SK-N-SH treated with all-trans-retinoic acid at 6 μM for 48 hours (cell line): ENCODE data around the gene DENND1A.

Source experiments
- ATAC-seq: fragments of 200-7000 bp; cut with Tn5 transposase; 3 replicates; pipeline ENCODE4 v1.9.1; 2020; ENCODE audit warnings: mild to moderate bottlenecking, moderate library complexity
- ARNTL ChIP-seq: fragments of 450-650 bp; formaldehyde crosslinking; IDR thresholded peaks from 2 replicates; pipeline ENCODE4 v1.5.0; 2020; ENCODE audit warnings: low read depth, mild to moderate bottlenecking, moderate library complexity, borderline replicate concordance
- BACH2 ChIP-seq: fragments of 250-450 bp; sonication (Bioruptor Pico); IDR thresholded peaks from 2 replicates; pipeline ENCODE4 v1.9.0; 2021; ENCODE audit warnings: mild to moderate bottlenecking, borderline replicate concordance
- CSDC2 ChIP-seq: fragments of 250-450 bp; sonication (Bioruptor Pico); IDR thresholded peaks from 2 replicates; pipeline ENCODE4 v1.5.0; 2020; ENCODE audit warnings: mild to moderate bottlenecking, moderate library complexity
- CSRNP3 ChIP-seq: fragments of 250-450 bp; sonication (Bioruptor Pico); IDR thresholded peaks from 2 replicates; pipeline ENCODE4 v1.5.1; 2021; ENCODE audit warnings: mild to moderate bottlenecking, moderate library complexity
- ESRRG ChIP-seq: fragments of 250-450 bp; sonication (Bioruptor Pico); IDR thresholded peaks from 2 replicates; pipeline ENCODE4 v1.6.1; 2021; ENCODE audit warnings: mild to moderate bottlenecking
- GLIS3 ChIP-seq: fragments of 250-450 bp; sonication (Bioruptor Pico); IDR thresholded peaks from 2 replicates; pipeline ENCODE4 v1.5.0; 2020; ENCODE audit warnings: mild to moderate bottlenecking, moderate library complexity
- ISL1 ChIP-seq: fragments of 250-450 bp; sonication (Bioruptor Pico); IDR thresholded peaks from 2 replicates; pipeline ENCODE4 v2.1.2; 2022; ENCODE audit warnings: mild to moderate bottlenecking, moderate library complexity
- PATZ1 ChIP-seq: fragments of 250-450 bp; sonication (Bioruptor Pico); IDR thresholded peaks from 2 replicates; pipeline ENCODE4 v1.8.0; 2020; ENCODE audit warnings: mild to moderate bottlenecking, moderate library complexity, borderline replicate concordance
- PPARA ChIP-seq: fragments of 250-450 bp; sonication (Bioruptor Pico); IDR thresholded peaks from 2 replicates; pipeline ENCODE4 v1.5.0; 2020; ENCODE audit warnings: mild to moderate bottlenecking, borderline replicate concordance
- RARB ChIP-seq: fragments of 250-450 bp; sonication (Bioruptor Pico); IDR thresholded peaks from 2 replicates; pipeline ENCODE4 v1.8.0; 2021; ENCODE audit warnings: mild to moderate bottlenecking, moderate library complexity
- SNAI2 ChIP-seq: fragments of 250-450 bp; sonication (Bioruptor Pico); IDR thresholded peaks from 2 replicates; pipeline ENCODE4 v1.5.0; 2020; ENCODE audit warnings: mild to moderate bottlenecking, moderate library complexity
- TCF4 ChIP-seq: fragments of 250-450 bp; sonication (Bioruptor Pico); IDR thresholded peaks from 2 replicates; pipeline ENCODE4 v1.8.0; 2021; ENCODE audit warnings: mild to moderate bottlenecking, moderate library complexity, borderline replicate concordance
- TOX ChIP-seq: fragments of 250-450 bp; sonication (Bioruptor Pico); IDR thresholded peaks from 2 replicates; pipeline ENCODE4 v1.8.0; 2021; ENCODE audit warnings: mild to moderate bottlenecking, moderate library complexity, borderline replicate concordance
- TSHZ2 ChIP-seq: fragments of 250-450 bp; sonication (Bioruptor Pico); IDR thresholded peaks from 2 replicates; pipeline ENCODE4 v1.5.0; 2020; ENCODE audit warnings: mild to moderate bottlenecking, moderate library complexity
- ZC3H10 ChIP-seq: fragments of 250-450 bp; sonication (Bioruptor Pico); IDR thresholded peaks from 2 replicates; pipeline ENCODE4 v1.5.1; 2021; ENCODE audit warnings: mild to moderate bottlenecking, moderate library complexity
- ZFP30 ChIP-seq: fragments of 450-650 bp; formaldehyde crosslinking; IDR thresholded peaks from 2 replicates; pipeline ENCODE4 v1.5.0; 2022; ENCODE audit warnings: mild to moderate bottlenecking, moderate library complexity
- ZNF565 ChIP-seq: fragments of 450-650 bp; formaldehyde crosslinking; conservative IDR thresholded peaks from 2 replicates; pipeline ENCODE4 v1.5.0; 2020; ENCODE audit warnings: low read depth, mild to moderate bottlenecking, moderate library complexity
- ZNF70 ChIP-seq: fragments of 450-650 bp; formaldehyde crosslinking; IDR thresholded peaks from 2 replicates; pipeline ENCODE4 v1.5.0; 2020; ENCODE audit warnings: mild to moderate bottlenecking, moderate library complexity
- TF ChIP-seq, protein P1 (sequence below): fragments of 250-450 bp; sonication (Bioruptor Pico); IDR thresholded peaks from 2 replicates; pipeline ENCODE4 v1.8.0; 2021; ENCODE audit warnings: low read depth, mild to moderate bottlenecking, moderate library complexity, borderline replicate concordance
- TF ChIP-seq, protein P2 (sequence below): fragments of 250-450 bp; sonication (Bioruptor Pico); IDR thresholded peaks from 2 replicates; pipeline ENCODE4 v1.5.1; 2020; ENCODE audit warnings: low read depth, mild to moderate bottlenecking, moderate library complexity

Gene DENND1A

GRCh38 chr9:123851851-123852250 is 78.1 kb downstream of the DENND1A start:
- ATAC-seq = no peak
- TF ChIP-seq PATZ1 (CRISPR knock-in tag) (no peak), ZNF70 (CRISPR knock-in tag) (no peak), CSDC2 (CRISPR knock-in tag) (no peak), ARNTL (CRISPR knock-in tag) (no peak), ZFP30 (CRISPR knock-in tag) (no peak), GLIS3 (CRISPR knock-in tag) (no peak), ZNF565 (CRISPR knock-in tag) (no peak), ESRRG (CRISPR knock-in tag) (no peak), BACH2 (CRISPR knock-in tag) (no peak), PPARA (CRISPR knock-in tag) (no peak)
- TF ChIP-seq, protein P1, sequence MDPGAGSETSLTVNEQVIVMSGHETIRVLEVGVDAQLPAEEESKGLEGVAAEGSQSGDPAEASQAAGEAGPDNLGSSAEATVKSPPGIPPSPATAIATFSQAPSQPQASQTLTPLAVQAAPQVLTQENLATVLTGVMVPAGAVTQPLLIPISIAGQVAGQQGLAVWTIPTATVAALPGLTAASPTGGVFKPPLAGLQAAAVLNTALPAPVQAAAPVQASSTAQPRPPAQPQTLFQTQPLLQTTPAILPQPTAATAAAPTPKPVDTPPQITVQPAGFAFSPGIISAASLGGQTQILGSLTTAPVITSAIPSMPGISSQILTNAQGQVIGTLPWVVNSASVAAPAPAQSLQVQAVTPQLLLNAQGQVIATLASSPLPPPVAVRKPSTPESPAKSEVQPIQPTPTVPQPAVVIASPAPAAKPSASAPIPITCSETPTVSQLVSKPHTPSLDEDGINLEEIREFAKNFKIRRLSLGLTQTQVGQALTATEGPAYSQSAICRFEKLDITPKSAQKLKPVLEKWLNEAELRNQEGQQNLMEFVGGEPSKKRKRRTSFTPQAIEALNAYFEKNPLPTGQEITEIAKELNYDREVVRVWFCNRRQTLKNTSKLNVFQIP (CRISPR knock-in tag) = no peak
- TF ChIP-seq, all 23 proteins: peak for 0

- TF ChIP-seq ISL1 (CRISPR knock-in tag) (no peak), TSHZ2 (CRISPR knock-in tag) (no peak), CSRNP3 (CRISPR knock-in tag) (no peak), BACH2 (CRISPR knock-in tag) (no peak), SNAI2 (no peak), PATZ1 (CRISPR knock-in tag) (no peak), TCF4 (no peak), ZNF565 (CRISPR knock-in tag) (no peak), CSDC2 (CRISPR knock-in tag) (no peak), ESRRG (CRISPR knock-in tag) (no peak), TOX (no peak), ZC3H10 (CRISPR knock-in tag) (no peak), RARB (CRISPR knock-in tag) (no peak)
- TF ChIP-seq, protein P2, sequence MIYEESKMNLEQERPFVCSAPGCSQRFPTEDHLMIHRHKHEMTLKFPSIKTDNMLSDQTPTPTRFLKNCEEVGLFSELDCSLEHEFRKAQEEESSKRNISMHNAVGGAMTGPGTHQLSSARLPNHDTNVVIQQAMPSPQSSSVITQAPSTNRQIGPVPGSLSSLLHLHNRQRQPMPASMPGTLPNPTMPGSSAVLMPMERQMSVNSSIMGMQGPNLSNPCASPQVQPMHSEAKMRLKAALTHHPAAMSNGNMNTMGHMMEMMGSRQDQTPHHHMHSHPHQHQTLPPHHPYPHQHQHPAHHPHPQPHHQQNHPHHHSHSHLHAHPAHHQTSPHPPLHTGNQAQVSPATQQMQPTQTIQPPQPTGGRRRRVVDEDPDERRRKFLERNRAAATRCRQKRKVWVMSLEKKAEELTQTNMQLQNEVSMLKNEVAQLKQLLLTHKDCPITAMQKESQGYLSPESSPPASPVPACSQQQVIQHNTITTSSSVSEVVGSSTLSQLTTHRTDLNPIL (CRISPR knock-in tag) = no peak
- ATAC-seq = no peak
Observed at GRCh38 chr9:123848447-123849085, 81.4 kb downstream of the DENND1A start.
